ENCODE results near the gene LIPG.

DNA sequence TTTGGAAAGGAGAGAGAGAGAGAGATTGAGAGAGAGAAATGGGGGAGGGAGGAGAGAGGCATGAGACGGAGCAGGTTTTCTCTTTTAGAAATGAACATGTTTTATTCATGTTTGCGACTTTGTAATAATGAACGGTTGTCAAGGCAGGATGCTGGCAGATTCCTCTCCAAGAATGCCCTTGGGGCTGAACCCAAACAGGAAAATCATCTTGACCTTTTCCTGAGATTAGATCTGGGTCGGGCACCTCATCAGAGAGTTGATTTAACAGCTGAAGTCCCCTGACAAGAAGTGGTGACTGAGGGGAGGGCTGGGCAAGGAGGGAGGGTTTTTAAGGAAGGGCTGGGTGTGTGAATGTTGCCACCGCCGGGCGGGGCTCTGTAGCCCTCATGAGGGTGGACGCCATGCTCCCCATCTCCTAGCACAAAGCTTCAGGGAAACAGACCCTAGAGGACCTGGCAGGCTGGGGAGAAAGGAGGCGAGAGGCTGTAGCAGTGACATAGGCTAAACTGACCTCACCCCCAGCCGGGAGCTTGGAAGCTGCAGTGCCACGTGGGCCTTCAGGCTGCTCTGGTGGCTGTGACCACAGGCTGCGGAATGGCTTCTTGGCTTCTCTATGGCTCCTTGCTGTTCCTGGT lies 60.0 kb downstream of the LIPG start:
- TF ChIP-seq, protein P1, sequence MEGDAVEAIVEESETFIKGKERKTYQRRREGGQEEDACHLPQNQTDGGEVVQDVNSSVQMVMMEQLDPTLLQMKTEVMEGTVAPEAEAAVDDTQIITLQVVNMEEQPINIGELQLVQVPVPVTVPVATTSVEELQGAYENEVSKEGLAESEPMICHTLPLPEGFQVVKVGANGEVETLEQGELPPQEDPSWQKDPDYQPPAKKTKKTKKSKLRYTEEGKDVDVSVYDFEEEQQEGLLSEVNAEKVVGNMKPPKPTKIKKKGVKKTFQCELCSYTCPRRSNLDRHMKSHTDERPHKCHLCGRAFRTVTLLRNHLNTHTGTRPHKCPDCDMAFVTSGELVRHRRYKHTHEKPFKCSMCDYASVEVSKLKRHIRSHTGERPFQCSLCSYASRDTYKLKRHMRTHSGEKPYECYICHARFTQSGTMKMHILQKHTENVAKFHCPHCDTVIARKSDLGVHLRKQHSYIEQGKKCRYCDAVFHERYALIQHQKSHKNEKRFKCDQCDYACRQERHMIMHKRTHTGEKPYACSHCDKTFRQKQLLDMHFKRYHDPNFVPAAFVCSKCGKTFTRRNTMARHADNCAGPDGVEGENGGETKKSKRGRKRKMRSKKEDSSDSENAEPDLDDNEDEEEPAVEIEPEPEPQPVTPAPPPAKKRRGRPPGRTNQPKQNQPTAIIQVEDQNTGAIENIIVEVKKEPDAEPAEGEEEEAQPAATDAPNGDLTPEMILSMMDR (IDR thresholded peaks at IDR 0.05; ENCODE audit: poor library complexity, severe bottlenecking): no peak
- TF ChIP-seq EZH2 (IDR thresholded peaks at IDR 0.05; ENCODE audit: borderline replicate concordance, insufficient read depth, low read length, poor library complexity, severe bottlenecking) (no peak), RAD21 (conservative IDR thresholded peaks at IDR 0.05) (no peak), POLR2AphosphoS5 (IDR thresholded peaks at IDR 0.05) (peak; percentile 10), EP300 (conservative IDR thresholded peaks at IDR 0.05; ENCODE audit: poor library complexity, severe bottlenecking) (no peak), TAF1 (IDR thresholded peaks at IDR 0.05; ENCODE audit: low read depth) (no peak)
